Panc1 (cell line): ENCODE data around the gene FSD1. TPM values are rescaled to one million over a fixed set of nuclear protein-coding genes. Genes with fewer than 3 reads are reported as not detected.

Source experiments
- ATAC-seq: fragments of 200-7000 bp; cut with Tn5 transposase; 2 replicates; pipeline ENCODE4 v1.9.1; 2020; ENCODE audit warnings: mild to moderate bottlenecking, moderate library complexity
- BruUV-seq: library from RNA; stranded (reverse); fragments of 400-500 nt; replicated peaks from 2 replicates; lab custom pipeline; 2021; lab: Mats Ljungman, UMichigan
- CTCF ChIA-PET: fragments of 300-600 bp; sonication (Branson Sonifier 250); formaldehyde crosslinking; loops from one replicate; lab custom pipeline; 2022; ENCODE audit warnings: antibody characterized with exemption; lab: Charles Lee
- POLR2A ChIA-PET: fragments of 300-600 bp; sonication (Branson Sonifier 250); formaldehyde crosslinking; loops from one replicate; lab custom pipeline; 2022; ENCODE audit warnings: antibody characterized with exemption; lab: Charles Lee
- DNase-seq: peaks from one replicate; pipeline ENCODE4 v3.0.0-alpha.2; 2010; ENCODE audit warnings: low read depth, low spot score
- H3K27ac ChIP-seq: 2 replicates; pipeline ENCODE4 v1.5.1; 2011; ENCODE audit warnings: mild to moderate bottlenecking, low read length, inconsistent platforms
- H3K27me3 ChIP-seq: fragments of 200-500 bp; sonication (Bioruptor generic); 2 replicates; pipeline ENCODE4 v1.6.0; 2014; ENCODE audit warnings: low read length, inconsistent platforms; ENCODE audit not compliant: control insufficient read depth, insufficient read depth
- H3K36me3 ChIP-seq: fragments of 200-500 bp; sonication (Bioruptor generic); 2 replicates; pipeline ENCODE4 v1.5.1; 2014; ENCODE audit warnings: inconsistent platforms, mild to moderate bottlenecking, low read length, moderate library complexity; ENCODE audit not compliant: control insufficient read depth, insufficient read depth
- H3K4me1 ChIP-seq: 2 replicates; pipeline ENCODE4 v1.5.1; 2011; ENCODE audit warnings: inconsistent platforms, mild to moderate bottlenecking, low read length, moderate library complexity; ENCODE audit not compliant: control insufficient read depth, insufficient read depth
- H3K4me3 ChIP-seq, 2 experiments: 2 replicates each; pipeline ENCODE4 v1.5.1; 2011 to 2012; ENCODE audit warnings: low read depth in 2 of 2, low read length in 2 of 2, mild to moderate bottlenecking in 2 of 2, inconsistent platforms in 1 of 2, moderate library complexity in 1 of 2
- H3K9me3 ChIP-seq: fragments of 200-500 bp; sonication (Bioruptor generic); 2 replicates; pipeline ENCODE4 v1.5.1; 2014; ENCODE audit warnings: low read depth, mild to moderate bottlenecking, inconsistent platforms, low read length, moderate library complexity; ENCODE audit not compliant: control insufficient read depth, insufficient read depth
- CTCF ChIP-seq: fragments of 450-650 bp; IDR thresholded peaks from 2 replicates; pipeline ENCODE4 v1.5.1; 2017; ENCODE audit warnings: mild to moderate bottlenecking
- POLR2AphosphoS5 ChIP-seq: IDR thresholded peaks from 2 replicates; pipeline ENCODE4 v1.6.1; 2012; ENCODE audit warnings: mild to moderate bottlenecking, low read depth, low read length, moderate library complexity
- REST ChIP-seq, 2 experiments: IDR thresholded peaks; 2 replicates each; pipeline ENCODE4 v1.6.1; 2011 to 2012; ENCODE audit warnings: low read depth in 2 of 2, control low read depth in 1 of 2, low read length in 1 of 2, mild to moderate bottlenecking in 1 of 2, moderate library complexity in 1 of 2; ENCODE audit not compliant: insufficient read depth in 1 of 2
- SIN3A ChIP-seq: IDR thresholded peaks from 2 replicates; pipeline ENCODE4 v1.6.1; 2012; ENCODE audit warnings: low read depth, mild to moderate bottlenecking, low read length, moderate library complexity, borderline replicate concordance; ENCODE audit not compliant: insufficient read depth
- TCF7L2 ChIP-seq: IDR thresholded peaks from 2 replicates; pipeline ENCODE4 v1.6.1; 2011; ENCODE audit warnings: mild to moderate bottlenecking, low read depth, low read length, inconsistent platforms
- in situ Hi-C: cut with HindIII; loops from 2 replicates; pipeline ENCODE4 v1.10.0; 2016; ENCODE audit warnings: low sequenced_read_pairs, low pct_unique_long_range_greater_than_20kb
- intact Hi-C: fragments of 100-400 bp; cut with micrococcal nuclease; formaldehyde crosslinking; loops from one replicate; pipeline ENCODE4 v1.10.0; 2022; ENCODE audit not compliant: unreplicated experiment
- total RNA-seq: library from RNA; stranded (reverse); gene quantifications from one replicate; pipeline ENCODE4 v1.2.1, GENCODE V29; 2021; ENCODE audit not compliant: unreplicated experiment

The FSD1 gene
- total RNA-seq, 1 experiment from 2014 or later, result 12.1 TPM

GRCh38 chr19:4305659-4306058 is 1.3 kb downstream of the FSD1 start:
- no peak for ATAC-seq
- peaks cover 5% of the 10 kb centered on the region for H3K4me1 ChIP-seq
- no peak for TF ChIP-seq REST (IDR thresholded peaks at IDR 0.05; ENCODE audit: insufficient read depth in 1 of 2, low read depth in 2 of 2, low read length in 1 of 2)
- TF ChIP-seq SIN3A, result no peak
- no peak for TF ChIP-seq TCF7L2
- TF ChIP-seq CTCF, result no peak
- TF ChIP-seq POLR2AphosphoS5, result no peak
- H3K27ac ChIP-seq, result no peak overlapping the region
- in situ Hi-C loops (no loop called here), intact Hi-C loops (no loop called here)
- ChIA-PET POLR2A (no interaction called here), CTCF (no interaction called here)
- H3K27me3 ChIP-seq, result no peaks in the 10 kb centered on the region
- no peaks in the 10 kb centered on the region for H3K36me3 ChIP-seq
- H3K4me3 ChIP-seq, result no peak overlapping the region
- DNase-seq, result no peak
- no peaks in the 10 kb centered on the region for H3K9me3 ChIP-seq
- BruUV-seq, result no TSS peak

GRCh38 chr19:4310247-4311121 is 6.1 kb downstream of the FSD1 start:
- TF ChIP-seq SIN3A (no peak), TCF7L2 (no peak)
- ChIA-PET POLR2A (no interaction called here), CTCF (no interaction called here)
- in situ Hi-C loops (no loop called here), intact Hi-C loops (no loop called here)
- no TSS peak for BruUV-seq
- ATAC-seq, result peak; percentile 64; the same call in 1 of the 2 replicates
- Histone ChIP-seq H3K36me3 (no peaks in the 10 kb centered on the region), H3K9me3 (no peaks in the 10 kb centered on the region), H3K27me3 (no peaks in the 10 kb centered on the region), H3K4me3 (no peak overlapping the region), H3K4me1 (no peaks in the 10 kb centered on the region), H3K27ac (no peak overlapping the region)
- no peak for DNase-seq

GRCh38 chr19:4313847-4314490 is 9.6 kb downstream of the FSD1 start:
- Histone ChIP-seq H3K36me3 (no peaks in the 10 kb centered on the region), H3K9me3 (no peaks in the 10 kb centered on the region), H3K4me3 (no peak overlapping the region), H3K4me1 (no peaks in the 10 kb centered on the region), H3K27ac (no peak overlapping the region), H3K27me3 (no peaks in the 10 kb centered on the region)
- TF ChIP-seq TCF7L2, result no peak
- TF ChIP-seq CTCF, result no peak
- no peak for TF ChIP-seq REST (IDR thresholded peaks at IDR 0.05; ENCODE audit: insufficient read depth in 1 of 2, low read depth in 2 of 2, low read length in 1 of 2)
- TF ChIP-seq POLR2AphosphoS5, result no peak
- no peak for TF ChIP-seq SIN3A
- DNase-seq (no peak), ATAC-seq (no peak)
- no TSS peak for BruUV-seq
- in situ Hi-C loops, result no loop called here
- CTCF ChIA-PET, result no interaction called here
- intact Hi-C loops, result no loop called here
- POLR2A ChIA-PET, result no interaction called here
